Stimulated activated CD4-positive, alpha-beta T cell treated with anti-CD3 and anti-CD28 coated beads, Interleukin-1b, Interleukin-23, amount 100 ng/mL, for 48 hours (primary cell): ENCODE measurements around the gene C1QTNF7.

ENCODE experiments used
- DNase-seq: peaks from one replicate; pipeline ENCODE4 v3.0.0-alpha.2; 2020

C1QTNF7 gene, protein sequence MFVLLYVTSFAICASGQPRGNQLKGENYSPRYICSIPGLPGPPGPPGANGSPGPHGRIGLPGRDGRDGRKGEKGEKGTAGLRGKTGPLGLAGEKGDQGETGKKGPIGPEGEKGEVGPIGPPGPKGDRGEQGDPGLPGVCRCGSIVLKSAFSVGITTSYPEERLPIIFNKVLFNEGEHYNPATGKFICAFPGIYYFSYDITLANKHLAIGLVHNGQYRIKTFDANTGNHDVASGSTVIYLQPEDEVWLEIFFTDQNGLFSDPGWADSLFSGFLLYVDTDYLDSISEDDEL

GRCh38 chr4:15427701-15428100, at the start of gene C1QTNF7:
Gene C1QTNF7, plus strand, starts transcription at chr4:15428033. Its CDS starts 7,711 bp downstream, at chr4:15435744.
- DNase-seq, result no peak

GRCh38 chr4:15378062-15378461, 49.8 kb upstream of the C1QTNF7 start:
- no peak for DNase-seq

DNA sequence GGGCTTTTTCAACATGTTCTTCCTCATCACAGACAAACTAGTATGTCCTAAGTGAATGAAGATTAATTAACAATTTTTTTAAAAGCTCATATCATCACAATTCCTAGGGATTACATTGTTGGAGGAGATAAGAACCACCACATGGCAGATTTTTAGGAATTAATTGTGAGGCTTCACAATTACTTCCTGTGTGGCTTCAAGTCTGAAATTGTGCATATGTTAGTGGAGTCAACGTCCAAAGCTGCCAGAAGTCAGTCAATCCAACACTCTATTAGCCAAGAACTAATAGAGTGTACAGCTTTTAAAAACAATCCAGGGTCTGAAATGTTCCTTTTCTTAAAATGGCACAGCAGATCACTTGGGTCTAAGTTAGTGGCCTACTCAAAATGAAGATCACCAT, 49.3 kb upstream of the C1QTNF7 start:
- DNase-seq, result no peak

- no peak for DNase-seq
These were observed 46.0 kb upstream of the C1QTNF7 start for GRCh38 chr4:15381806-15382338.

DNA sequence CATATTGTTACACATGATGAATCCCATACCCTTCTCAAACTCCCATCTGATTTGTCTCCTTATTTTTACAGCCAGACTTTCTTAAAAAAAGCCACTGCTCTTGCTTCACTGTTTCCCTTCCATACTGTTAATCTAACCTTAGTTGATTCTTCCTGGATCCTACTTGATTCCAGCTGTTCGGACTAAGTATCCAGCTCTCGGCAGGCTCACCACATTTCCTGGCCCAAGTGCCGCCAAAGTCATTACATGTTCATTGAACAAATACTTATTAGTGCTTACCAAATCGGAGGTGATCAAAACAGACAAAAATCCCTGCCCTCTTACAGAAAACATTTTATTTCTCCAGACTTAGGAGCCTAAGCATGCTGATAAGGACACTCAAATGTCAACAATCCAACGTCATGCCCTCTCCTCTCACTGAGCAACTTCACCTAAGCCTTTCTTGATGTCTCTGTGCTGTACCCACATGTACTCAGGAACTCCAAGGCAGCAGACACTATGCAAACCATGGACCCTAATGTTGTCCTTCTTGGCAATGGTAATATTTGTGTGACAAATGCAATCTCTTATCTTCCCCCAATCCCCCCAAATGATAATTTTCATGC, 45.1 kb upstream of the C1QTNF7 start:
- DNase-seq, result no peak

DNA sequence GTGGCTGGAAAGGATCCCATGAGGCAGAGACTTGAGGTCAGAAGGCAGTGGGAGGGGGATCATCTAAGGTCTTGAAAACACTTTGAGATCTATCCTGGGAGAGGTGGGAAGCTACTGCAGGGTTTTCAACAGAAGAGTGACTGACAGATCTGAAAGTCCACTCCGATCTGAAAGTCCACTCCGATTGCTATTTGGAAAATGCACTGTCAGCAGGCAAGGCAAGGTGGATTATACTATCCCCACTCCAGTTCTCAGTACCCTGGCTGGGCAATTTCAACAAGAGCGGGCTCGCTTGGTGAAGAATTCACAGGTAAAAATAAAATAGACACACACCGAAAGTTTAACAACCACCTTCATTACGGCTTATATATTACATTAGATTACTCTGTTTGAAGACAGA, 42.3 kb upstream of the C1QTNF7 start:
- no peak for DNase-seq

DNA sequence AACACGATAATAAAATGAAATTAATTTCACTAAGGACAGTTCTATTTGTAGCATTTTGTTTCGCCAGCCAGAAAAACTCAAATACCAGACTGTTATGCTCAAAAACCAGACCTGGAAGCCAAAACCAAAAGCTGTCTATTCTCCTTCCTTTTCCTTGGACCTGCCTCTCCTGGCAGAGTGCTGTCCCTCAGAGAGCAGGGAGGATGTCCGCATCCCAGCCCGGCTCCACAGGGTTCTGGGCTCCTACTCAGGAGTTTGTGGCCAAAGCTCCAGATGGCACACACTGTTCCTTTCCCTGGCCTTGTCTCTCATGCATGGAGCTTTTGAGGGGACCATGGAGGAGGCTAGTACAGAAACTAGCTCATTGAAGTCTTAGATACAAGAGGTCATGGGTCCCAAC, 41.9 kb upstream of the C1QTNF7 start:
- DNase-seq, result no peak

- no peak for DNase-seq
These were observed 37.3 kb upstream of the C1QTNF7 start for GRCh38 chr4:15390494-15390893.

GRCh38 chr4:15392053-15392805, 35.6 kb upstream of the C1QTNF7 start:
- no peak for DNase-seq

GRCh38 chr4:15395311-15395710, 32.5 kb upstream of the C1QTNF7 start:
- DNase-seq, result no peak

DNA sequence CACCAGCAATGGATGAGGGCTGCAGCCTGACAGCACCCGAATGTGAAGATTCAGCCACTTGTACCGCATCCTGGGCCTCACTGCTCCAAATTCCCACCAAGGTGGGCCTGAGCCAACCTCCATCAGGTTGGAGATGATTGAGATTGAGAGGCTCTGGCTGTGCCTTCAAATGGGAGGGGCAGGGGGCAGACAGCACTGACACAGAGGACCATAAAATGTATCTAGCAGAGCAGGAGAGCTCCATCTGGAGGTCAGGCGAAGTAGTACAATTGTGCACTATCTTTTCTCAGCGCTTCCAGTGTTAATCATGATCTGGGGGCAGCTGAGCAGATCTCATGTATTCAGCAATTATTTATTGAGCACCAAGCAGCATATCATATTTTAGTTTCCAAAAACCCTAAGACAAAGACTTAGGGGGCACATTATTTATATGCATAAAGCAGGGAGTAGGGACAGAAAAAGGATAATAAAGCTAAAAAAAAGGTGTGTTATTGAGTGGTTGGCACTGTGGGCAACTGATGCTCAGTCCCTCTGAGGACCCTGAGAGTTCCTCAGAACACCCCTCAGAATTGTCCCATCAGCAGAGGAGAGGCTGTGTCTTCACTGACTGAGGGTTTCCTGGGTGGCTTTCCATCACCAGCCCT, 31.6 kb upstream of the C1QTNF7 start:
- DNase-seq, result peak; percentile 61

- no peak for DNase-seq
These were observed 29.8 kb upstream of the C1QTNF7 start for GRCh38 chr4:15398001-15398400.

DNA sequence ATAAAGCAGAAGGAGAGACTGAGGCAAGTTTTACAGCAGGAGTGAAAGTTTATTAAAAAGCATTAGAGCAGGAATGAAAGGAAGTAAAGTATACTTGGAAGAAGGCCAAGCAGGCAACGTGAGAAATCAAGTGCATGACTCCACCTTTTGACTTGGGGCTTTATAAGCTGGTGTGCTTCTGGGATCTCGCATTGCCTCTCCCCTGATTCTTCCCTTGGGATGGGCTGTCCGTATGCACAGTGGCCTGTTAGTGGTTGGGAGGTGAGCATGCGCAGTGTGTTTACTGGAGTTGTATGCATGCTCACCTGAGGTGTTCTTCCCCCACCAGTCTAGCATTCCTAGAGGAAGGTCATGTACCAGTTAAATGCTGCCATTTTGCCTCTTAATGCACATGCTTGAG, 29.1 kb upstream of the C1QTNF7 start:
- DNase-seq, result no peak

DNA sequence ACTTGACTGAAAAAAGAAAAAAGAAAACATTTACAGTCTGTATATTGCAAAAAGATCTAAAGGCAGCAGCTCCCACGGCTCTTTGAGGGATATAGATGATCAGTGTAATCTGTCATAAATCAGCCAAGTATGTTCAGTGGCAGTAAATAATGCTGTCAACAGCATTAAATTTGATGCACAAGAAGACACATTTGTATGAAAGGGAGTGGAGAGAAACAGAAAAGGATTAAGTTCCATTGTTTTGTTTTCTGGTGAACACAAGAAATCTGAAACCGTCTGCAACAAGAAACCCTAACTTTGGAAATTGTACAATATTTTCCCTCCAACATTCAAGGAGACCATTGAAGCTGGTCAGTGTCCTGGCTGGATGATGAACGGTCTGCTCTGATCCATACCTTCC, 27.6 kb upstream of the C1QTNF7 start:
- DNase-seq, result no peak

- peak; percentile 35 for DNase-seq
These were observed 26.7 kb upstream of the C1QTNF7 start for GRCh38 chr4:15400981-15401671.

DNA sequence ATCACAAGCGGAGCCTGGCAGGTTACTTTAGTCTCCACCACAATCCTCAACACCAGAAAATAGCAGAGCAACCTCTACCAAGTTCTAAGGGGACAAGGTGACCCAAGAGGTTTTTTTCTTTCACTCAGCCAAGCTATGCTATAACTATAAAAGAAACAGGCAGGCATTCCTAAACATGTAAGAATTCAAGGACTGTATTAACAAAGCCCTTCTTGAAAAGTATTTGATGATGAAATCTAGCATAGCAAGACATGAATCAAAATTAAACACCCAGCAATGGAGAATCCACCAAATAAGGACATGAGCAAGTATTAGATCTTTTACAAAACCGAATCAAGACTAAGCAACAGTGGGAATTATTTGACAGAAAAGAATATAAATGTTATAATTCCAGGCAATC, 25.7 kb upstream of the C1QTNF7 start:
- DNase-seq, result no peak

DNA sequence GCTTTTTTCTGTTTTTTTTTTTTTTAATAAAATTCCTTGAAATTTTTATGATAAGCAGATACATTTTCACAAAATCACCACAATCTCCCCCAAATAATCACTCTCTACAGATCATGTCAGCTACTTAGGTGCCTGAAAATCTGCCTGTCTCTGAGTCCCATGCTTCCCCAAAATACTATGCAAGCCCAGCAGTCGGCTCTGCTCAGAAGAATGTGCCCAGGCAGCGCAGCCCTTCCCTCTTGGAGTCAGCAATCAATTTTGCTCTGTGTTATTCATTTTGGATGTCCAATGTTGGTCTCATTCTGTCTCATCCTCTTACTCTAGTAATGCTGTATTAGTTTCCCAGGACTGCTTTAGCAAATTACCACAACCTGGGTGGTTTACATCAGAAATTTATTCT, 24.9 kb upstream of the C1QTNF7 start:
- no peak for DNase-seq

- no peak for DNase-seq
These were observed 22.8 kb upstream of the C1QTNF7 start for GRCh38 chr4:15405018-15405417.

DNA sequence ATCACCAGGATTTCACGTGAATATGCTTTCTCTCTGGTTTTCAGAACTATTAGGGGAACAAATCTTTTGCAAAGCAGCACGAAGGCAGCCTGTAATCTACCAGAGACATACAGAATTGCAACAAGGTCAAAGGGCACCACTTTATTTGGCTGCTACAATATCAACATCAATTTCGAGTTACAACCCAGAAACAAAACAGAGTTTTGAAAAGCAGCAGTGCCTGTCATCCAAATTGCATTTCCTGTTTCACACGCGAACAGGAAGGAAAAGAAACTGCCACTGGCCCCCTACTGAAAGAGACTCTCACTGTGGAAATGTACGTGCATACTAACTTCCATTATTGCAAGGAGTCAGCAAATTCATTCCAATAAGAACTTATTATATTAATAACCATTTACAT, 17.1 kb upstream of the C1QTNF7 start:
- DNase-seq, result no peak

GRCh38 chr4:15412461-15412860, 15.4 kb upstream of the C1QTNF7 start:
- DNase-seq, result no peak

DNA sequence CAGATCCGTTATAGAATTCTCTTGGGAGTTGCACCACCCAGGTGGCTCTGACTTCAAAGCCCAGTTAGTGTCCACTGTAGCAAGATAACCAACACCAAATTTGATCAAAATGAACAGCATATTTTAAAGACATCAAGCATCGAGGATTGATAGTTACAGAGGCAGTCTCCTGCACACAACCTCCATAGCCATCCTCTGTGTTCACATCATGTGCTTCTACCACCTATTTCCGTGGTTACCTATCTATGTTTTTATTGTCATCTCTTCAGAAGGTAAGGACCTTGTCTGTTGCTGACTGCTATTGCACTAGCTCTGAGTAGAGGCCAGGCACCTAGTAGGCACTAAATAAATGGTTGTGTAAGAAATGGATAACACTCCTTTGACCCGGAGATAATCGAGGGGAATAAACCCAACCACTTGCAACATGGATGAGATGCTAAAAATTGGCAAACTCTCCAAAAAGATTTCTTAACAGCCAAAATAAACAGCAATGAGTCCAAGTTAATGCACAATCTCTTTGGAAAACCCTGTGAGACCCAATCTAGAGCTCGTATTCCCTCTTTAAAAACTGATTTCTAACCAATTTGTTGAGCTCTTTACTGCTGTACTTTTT, 14.7 kb upstream of the C1QTNF7 start:
- no peak for DNase-seq

DNA sequence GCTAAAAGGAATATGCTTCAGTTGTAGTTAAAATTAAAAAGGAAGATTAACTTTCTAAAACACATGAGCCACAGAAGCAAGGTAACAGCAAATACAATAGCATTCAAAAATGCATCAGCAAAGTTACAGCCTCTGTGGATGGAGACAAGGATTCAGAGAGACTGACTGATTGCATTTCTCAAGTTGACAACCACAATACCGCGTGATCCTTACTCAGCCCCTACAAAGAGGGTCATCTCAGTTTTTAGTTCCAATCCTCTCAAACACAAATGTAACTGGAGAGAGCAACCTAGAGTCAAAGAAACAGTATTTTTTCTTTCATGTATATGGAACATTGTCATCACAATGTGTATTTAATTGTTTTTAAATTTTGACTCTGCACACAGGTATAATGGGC, 14.2 kb upstream of the C1QTNF7 start:
- DNase-seq, result no peak
